SK-N-SH treated with all-trans-retinoic acid at 6 μM for 48 hours (cell line): ENCODE results near the gene TRAPPC6A.

Experiments
- OSR1 ChIP-seq: fragments of 250-450 bp; sonication (Bioruptor Pico); IDR thresholded peaks from 2 replicates; pipeline ENCODE4 v1.8.0; 2022; ENCODE audit warnings: moderate library complexity, mild to moderate bottlenecking, inconsistent platforms
- ZFP3 ChIP-seq: fragments of 250-450 bp; sonication (Bioruptor Pico); IDR thresholded peaks from 2 replicates; pipeline ENCODE4 v1.5.0; 2020; ENCODE audit warnings: mild to moderate bottlenecking, moderate library complexity
- ZNF8 ChIP-seq: fragments of 450-650 bp; formaldehyde crosslinking; IDR thresholded peaks from 2 replicates; pipeline ENCODE4 v1.5.0; 2020; ENCODE audit warnings: mild to moderate bottlenecking, moderate library complexity

GRCh38 chr19:45172611-45173208 lies 5.3 kb downstream of the TRAPPC6A start:
- no peak for TF ChIP-seq ZNF8
- TF ChIP-seq ZFP3 (CRISPR knock-in tag), result no peak
- no peak for TF ChIP-seq OSR1 (CRISPR knock-in tag)
